Measurements from ENCODE around the gene DCD.

The DCD gene

DNA sequence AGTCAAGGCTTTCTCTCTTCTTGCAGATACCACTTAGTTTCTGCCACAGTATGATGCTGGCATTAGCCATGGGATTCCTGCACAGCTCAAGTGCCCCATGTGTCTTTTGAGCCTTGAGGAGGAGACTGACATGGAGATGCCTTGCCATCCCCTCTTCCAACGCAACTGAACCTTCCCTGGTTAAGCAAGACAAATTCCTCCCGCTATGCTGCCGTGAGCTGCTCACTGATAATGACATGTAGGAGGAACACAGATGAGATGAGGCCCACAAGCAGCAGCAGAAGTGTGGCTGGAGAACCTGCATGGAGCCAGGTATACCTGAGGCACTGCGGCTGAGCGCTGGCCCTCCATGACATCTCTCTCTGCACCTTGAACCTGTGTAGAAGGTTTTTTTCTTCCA is 44.3 kb downstream of the DCD start:
- FAIRE-seq (no peak), DNase-seq (ENCODE audit: insufficient read length) (no peak)
- no peak for TF ChIP-seq POLR2A (IDR thresholded peaks at IDR 0.05; ENCODE audit: low read depth, low read length)
- no peak for TF ChIP-seq POLR2AphosphoS5 (IDR thresholded peaks at IDR 0.05; ENCODE audit: low read depth, low read length)
- no peak for TF ChIP-seq TAF1 (IDR thresholded peaks at IDR 0.05; ENCODE audit: borderline replicate concordance, low read depth, low read length)

DNA sequence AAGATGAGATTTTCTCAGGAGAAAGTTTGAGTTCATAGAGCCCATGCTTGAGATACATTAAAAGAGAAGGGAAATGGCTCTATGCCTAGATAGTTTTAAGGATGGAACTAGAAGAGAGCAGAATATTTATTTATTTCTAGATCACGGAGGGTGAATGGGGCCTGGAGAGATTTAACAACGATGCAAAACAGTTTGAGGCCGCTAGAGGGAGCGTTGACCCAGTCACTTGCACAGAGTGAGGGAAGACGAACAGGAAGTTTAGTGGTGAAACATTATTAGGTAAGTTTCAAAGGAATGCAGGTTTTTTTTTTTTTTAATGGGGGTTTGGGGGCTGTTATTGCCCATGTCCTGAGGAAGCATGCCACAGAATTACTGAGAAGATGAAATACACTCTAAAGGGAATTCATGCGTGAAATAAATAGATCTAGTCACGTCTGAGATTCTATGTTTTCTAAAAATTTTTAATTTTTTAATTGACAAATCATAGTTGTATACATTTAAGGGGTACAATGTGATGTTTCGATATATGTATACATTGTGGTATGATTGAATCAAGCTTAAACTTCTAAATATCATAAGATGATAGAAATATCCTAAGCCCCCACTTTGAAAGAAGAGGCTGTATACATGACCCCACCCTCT is 44.9 kb downstream of the DCD start:
- FAIRE-seq (peak; percentile 85), DNase-seq (ENCODE audit: insufficient read length) (no peak)
- no peak for TF ChIP-seq POLR2AphosphoS5 (IDR thresholded peaks at IDR 0.05; ENCODE audit: low read depth, low read length)
- no peak for TF ChIP-seq TAF1 (IDR thresholded peaks at IDR 0.05; ENCODE audit: borderline replicate concordance, low read depth, low read length)
- TF ChIP-seq POLR2A (IDR thresholded peaks at IDR 0.05; ENCODE audit: low read depth, low read length), result no peak

DNA sequence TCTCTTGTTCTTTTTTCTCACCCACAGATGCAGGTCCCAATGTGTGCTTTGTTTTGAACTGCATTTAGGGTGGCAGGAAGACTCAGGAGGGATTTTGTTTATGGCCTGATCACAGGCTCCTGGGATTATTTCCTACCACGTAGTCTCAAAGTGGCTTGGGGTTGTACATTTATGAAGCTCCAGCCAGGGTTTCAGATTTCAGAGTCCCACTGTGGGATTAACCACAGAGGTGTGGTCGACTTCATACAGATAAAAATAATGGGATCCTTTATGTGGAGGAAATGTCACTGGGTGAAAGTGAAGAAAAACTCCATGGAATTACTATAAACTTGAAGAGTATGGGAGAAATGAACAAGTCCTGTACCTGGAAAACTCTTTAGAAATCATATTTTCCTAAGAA is 45.5 kb downstream of the DCD start:
- no peak for FAIRE-seq
- DNase-seq (ENCODE audit: insufficient read length), result no peak
- no peak for TF ChIP-seq POLR2A (IDR thresholded peaks at IDR 0.05; ENCODE audit: low read depth, low read length)
- TF ChIP-seq POLR2AphosphoS5 (IDR thresholded peaks at IDR 0.05; ENCODE audit: low read depth, low read length), result no peak
- TF ChIP-seq TAF1 (IDR thresholded peaks at IDR 0.05; ENCODE audit: borderline replicate concordance, low read depth, low read length), result no peak

DNA sequence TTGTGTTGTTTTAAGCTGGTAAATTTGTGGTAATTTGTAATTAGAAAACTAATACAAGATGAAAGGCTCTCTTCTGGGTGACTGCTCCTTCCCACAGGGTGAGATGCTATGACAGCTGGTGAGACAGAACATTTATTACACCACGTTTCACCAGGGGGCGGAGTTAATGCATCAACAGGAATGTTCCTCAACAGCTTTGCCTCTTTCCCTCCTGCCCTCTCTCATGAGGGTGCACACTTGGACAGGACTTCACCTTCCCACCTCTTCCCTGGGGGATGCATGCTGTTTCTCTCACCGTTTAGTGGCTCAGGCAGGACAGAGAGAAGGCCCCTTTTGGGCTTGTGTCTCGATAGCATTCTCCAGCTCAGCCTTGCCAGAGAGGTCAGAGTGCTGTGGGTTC is 46.3 kb downstream of the DCD start:
- DNase-seq (ENCODE audit: insufficient read length), result no peak
- TF ChIP-seq TAF1 (IDR thresholded peaks at IDR 0.05; ENCODE audit: borderline replicate concordance, low read depth, low read length) (no peak), POLR2AphosphoS5 (IDR thresholded peaks at IDR 0.05; ENCODE audit: low read depth, low read length) (no peak), POLR2A (IDR thresholded peaks at IDR 0.05; ENCODE audit: low read depth, low read length) (no peak)
- no peak for FAIRE-seq

DNA sequence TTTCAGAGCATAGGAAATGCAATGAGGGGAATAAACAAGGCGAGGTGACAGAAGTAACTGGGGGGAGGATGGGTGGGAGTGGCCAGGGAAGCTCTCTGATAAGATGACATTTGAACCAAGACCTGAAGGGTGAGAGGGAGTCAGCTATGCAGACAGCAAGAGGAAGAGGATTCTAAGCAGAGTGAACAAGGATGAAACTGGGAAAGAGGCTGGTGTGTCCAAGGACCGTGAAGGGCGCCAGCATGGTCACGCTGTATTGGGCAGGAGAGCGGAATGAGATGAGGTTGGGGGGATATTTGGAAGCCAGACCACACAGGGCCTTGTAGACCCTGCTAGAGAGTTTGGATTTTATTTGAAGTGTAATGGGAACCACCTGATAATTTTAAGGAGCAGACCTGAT is 49.2 kb downstream of the DCD start:
- FAIRE-seq, result no peak
- DNase-seq (ENCODE audit: insufficient read length), result no peak
- TF ChIP-seq TAF1 (IDR thresholded peaks at IDR 0.05; ENCODE audit: borderline replicate concordance, low read depth, low read length), result no peak
- no peak for TF ChIP-seq POLR2A (IDR thresholded peaks at IDR 0.05; ENCODE audit: low read depth, low read length)
- TF ChIP-seq POLR2AphosphoS5 (IDR thresholded peaks at IDR 0.05; ENCODE audit: low read depth, low read length), result no peak

DNA sequence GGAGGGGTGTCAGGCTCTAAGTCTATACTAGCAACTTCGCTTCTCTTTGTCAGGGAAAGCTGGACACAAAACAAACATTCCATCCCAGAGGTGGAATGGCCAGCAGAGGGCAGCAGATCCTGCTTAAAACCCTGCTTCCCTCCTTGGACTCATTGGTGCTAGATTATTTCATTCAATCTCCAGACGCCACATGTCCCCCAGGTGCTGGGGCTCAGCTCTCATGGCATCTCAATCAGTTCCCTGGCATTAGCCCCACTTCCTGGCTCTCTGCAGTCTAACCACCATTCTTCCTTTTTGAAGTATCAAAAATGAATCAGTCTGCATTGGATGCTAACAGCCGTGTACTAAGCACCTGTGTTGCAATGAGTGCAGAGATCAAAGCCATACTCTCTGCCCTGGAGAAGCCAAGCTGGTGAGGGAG is 51.6 kb downstream of the DCD start:
- DNase-seq (ENCODE audit: insufficient read length), result no peak
- no peak for TF ChIP-seq TAF1 (IDR thresholded peaks at IDR 0.05; ENCODE audit: borderline replicate concordance, low read depth, low read length)
- no peak for TF ChIP-seq POLR2AphosphoS5 (IDR thresholded peaks at IDR 0.05; ENCODE audit: low read depth, low read length)
- no peak for TF ChIP-seq POLR2A (IDR thresholded peaks at IDR 0.05; ENCODE audit: low read depth, low read length)
- FAIRE-seq, result no peak

DNA sequence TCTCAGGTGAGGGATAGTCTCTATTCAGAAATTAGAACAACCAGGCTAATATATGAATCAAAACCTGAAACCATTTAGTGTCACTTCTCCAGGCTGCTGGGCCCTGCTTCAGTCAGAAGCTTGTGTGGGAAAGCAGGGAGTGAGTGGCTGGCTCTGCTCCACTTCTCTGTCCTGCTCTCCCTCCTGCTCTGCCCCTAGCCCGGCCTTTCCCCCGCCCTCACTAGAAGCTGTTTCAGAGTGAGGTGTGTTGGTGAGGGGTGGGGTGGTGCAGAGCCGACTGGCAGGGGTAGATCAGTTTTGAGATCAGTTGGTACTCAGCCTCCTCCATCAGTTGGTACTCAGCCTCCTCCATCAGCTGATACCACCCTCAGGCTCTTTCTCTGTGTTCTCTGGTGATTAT is 52.7 kb downstream of the DCD start:
- FAIRE-seq (no peak), DNase-seq (ENCODE audit: insufficient read length) (no peak)
- no peak for TF ChIP-seq POLR2A (IDR thresholded peaks at IDR 0.05; ENCODE audit: low read depth, low read length)
- TF ChIP-seq TAF1 (IDR thresholded peaks at IDR 0.05; ENCODE audit: borderline replicate concordance, low read depth, low read length), result no peak
- no peak for TF ChIP-seq POLR2AphosphoS5 (IDR thresholded peaks at IDR 0.05; ENCODE audit: low read depth, low read length)

Measured in GM12892 (cell line).